ENCODE data around the gene B4GALT5.
"Not testable (repeated sequence)": the region's sequence is repeated elsewhere in the genome, so short reads cannot be mapped to it uniquely, and the experiment has no call there.

DNA sequence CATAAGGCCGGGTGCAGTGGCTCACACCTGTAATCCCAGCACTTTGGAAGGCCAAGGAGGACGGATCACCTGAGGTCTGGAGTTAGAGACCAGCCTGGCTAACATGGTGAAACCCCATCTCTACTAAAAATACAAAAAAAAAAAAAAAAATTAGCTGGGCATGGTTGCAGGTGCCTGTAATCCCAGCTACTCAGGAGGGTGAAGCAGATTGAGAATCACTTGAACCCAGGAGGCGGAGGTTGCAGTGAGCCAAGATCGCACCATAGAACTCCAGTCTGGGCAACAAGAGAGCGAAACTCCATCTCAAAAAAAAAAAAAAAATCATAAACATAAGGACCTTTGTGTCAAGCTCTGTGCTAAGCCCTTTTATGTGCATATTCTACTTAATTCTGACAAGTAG is 7.8 kb downstream of the B4GALT5 start:
- not testable (repeated sequence) for TF ChIP-seq SIN3A (IDR thresholded peaks at IDR 0.05; ENCODE audit: borderline replicate concordance, low read depth, low read length); EZH2phosphoT487 (IDR thresholded peaks at IDR 0.05; ENCODE audit: borderline replicate concordance, low read depth); TAF1 (IDR thresholded peaks at IDR 0.05; ENCODE audit: borderline replicate concordance, low read depth, low read length)

All from SK-N-SH (cell line).